Chondrocyte (in vitro differentiated cells): ENCODE results near the gene ATF7. TPM values are rescaled to one million over a fixed set of nuclear protein-coding genes. Genes with fewer than 3 reads are reported as not detected.
"Not testable (repeated sequence)": the region's sequence is repeated elsewhere in the genome, so short reads cannot be mapped to it uniquely, and the experiment has no call there.

Experiments
- DNase-seq: peaks from one replicate; pipeline ENCODE4 v3.0.0; 2021; ENCODE audit warnings: mixed read lengths, low spot score
- H3K27ac Mint-ChIP-seq: one replicate; pipeline ENCODE4 v1.8.0; 2021; ENCODE audit warnings: mild to moderate bottlenecking, moderate library complexity, mixed read lengths; ENCODE audit not compliant: unreplicated experiment
- H3K27me3 Mint-ChIP-seq: 2 replicates; pipeline ENCODE4 v1.8.0; 2021; ENCODE audit warnings: low read depth, mixed read lengths
- H3K36me3 Mint-ChIP-seq: 2 replicates; pipeline ENCODE4 v1.8.0; 2021; ENCODE audit warnings: low read depth, mixed read lengths
- H3K4me1 Mint-ChIP-seq: 2 replicates; pipeline ENCODE4 v1.8.0; 2021; ENCODE audit warnings: low read depth, mild to moderate bottlenecking, mixed read lengths
- H3K4me3 Mint-ChIP-seq: one replicate; pipeline ENCODE4 v1.8.0; 2021; ENCODE audit warnings: mild to moderate bottlenecking, moderate library complexity, mixed read lengths; ENCODE audit not compliant: unreplicated experiment
- H3K9me3 Mint-ChIP-seq: 2 replicates; pipeline ENCODE4 v1.8.0; 2021; ENCODE audit warnings: low read depth, mixed read lengths
- total RNA-seq: library from RNA; stranded (reverse); gene quantifications from 3 replicates; pipeline ENCODE4 v1.2.1, GENCODE V29; 2021
- TF ChIP-seq, protein P1 (sequence below): fragments of 200-600 bp; sonication (generic); IDR thresholded peaks from 2 replicates; pipeline ENCODE4 v1.5.0; 2021; ENCODE audit warnings: antibody characterized with exemption, mild to moderate bottlenecking, moderate library complexity

The ATF7 gene
- total RNA-seq, 1 donor from 2014 or later: 44.4 TPM

- no peak for DNase-seq
- no peak overlapping the region for H3K4me3 Mint-ChIP-seq
- TF ChIP-seq, protein P1, sequence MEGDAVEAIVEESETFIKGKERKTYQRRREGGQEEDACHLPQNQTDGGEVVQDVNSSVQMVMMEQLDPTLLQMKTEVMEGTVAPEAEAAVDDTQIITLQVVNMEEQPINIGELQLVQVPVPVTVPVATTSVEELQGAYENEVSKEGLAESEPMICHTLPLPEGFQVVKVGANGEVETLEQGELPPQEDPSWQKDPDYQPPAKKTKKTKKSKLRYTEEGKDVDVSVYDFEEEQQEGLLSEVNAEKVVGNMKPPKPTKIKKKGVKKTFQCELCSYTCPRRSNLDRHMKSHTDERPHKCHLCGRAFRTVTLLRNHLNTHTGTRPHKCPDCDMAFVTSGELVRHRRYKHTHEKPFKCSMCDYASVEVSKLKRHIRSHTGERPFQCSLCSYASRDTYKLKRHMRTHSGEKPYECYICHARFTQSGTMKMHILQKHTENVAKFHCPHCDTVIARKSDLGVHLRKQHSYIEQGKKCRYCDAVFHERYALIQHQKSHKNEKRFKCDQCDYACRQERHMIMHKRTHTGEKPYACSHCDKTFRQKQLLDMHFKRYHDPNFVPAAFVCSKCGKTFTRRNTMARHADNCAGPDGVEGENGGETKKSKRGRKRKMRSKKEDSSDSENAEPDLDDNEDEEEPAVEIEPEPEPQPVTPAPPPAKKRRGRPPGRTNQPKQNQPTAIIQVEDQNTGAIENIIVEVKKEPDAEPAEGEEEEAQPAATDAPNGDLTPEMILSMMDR: no peak
- H3K27me3 Mint-ChIP-seq: no peaks in the 10 kb centered on the region
- H3K9me3 Mint-ChIP-seq: no peaks in the 10 kb centered on the region
- H3K4me1 Mint-ChIP-seq: peaks cover 42% of the 10 kb centered on the region
- peak overlapping the region; percentile 22 for H3K27ac Mint-ChIP-seq
- peaks cover under 1% of the 10 kb centered on the region for H3K36me3 Mint-ChIP-seq
Measured at GRCh38 chr12:53657041-53657440, 30.9 kb upstream of the ATF7 start.

DNA sequence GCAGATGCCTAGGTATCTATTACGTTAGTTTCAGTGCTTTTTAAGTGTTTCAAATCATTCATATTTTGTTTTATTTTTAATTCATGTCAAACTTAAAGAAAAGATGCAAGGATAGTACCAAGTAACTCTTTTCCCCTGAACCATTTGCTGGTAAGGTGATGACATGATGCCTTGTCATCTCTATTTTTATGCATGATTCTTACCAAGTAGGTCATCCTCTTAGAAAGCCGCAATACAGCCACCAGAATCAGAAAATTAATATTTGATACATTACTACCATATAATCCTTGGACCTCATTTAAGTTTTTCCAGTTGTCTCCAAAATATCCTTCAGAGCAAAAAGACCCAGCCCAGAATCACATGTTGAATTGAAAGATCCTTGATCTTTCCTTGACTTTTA lies 27.4 kb upstream of the ATF7 start:
- TF ChIP-seq, protein P1: no peak
- Mint-ChIP-seq H3K27me3 (no peaks in the 10 kb centered on the region), H3K4me3 (no peak overlapping the region), H3K4me1 (peaks cover 20% of the 10 kb centered on the region), H3K9me3 (no peaks in the 10 kb centered on the region), H3K36me3 (no peaks in the 10 kb centered on the region), H3K27ac (no peak overlapping the region)
- DNase-seq: no peak

- Mint-ChIP-seq H3K27me3 (no peaks in the 10 kb centered on the region), H3K4me1 (peaks cover 15% of the 10 kb centered on the region), H3K36me3 (no peaks in the 10 kb centered on the region), H3K9me3 (no peaks in the 10 kb centered on the region), H3K4me3 (no peak overlapping the region), H3K27ac (peak overlapping the region; percentile 87)
- TF ChIP-seq, protein P1: no peak
- DNase-seq: no peak
Measured at GRCh38 chr12:53652366-53652765, 26.2 kb upstream of the ATF7 start.

DNA sequence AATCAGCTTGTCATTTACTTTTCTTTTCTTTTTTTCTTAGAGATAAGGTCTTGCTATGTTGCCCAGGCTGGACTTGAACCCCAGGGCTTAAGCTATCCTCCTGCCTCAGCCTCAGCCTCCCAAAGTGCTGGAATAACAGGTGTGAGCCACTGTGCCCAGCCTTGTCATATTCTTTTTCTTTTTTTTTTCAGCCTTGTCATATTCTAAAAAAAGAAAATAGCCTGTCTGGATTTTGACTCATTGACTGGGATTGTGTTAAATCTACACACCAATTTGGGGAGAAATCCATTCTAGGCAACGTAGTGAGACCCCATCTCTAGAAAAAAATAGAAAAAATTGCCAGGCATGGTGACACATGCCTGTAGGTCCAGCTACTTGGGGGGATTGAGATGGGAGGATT lies 25.6 kb upstream of the ATF7 start:
- peak overlapping the region; percentile 87 for H3K27ac Mint-ChIP-seq
- no peaks in the 10 kb centered on the region for H3K36me3 Mint-ChIP-seq
- TF ChIP-seq, protein P1: no peak
- DNase-seq: no peak
- H3K27me3 Mint-ChIP-seq: no peaks in the 10 kb centered on the region
- H3K4me3 Mint-ChIP-seq: no peak overlapping the region
- H3K4me1 Mint-ChIP-seq: peaks cover 15% of the 10 kb centered on the region
- no peaks in the 10 kb centered on the region for H3K9me3 Mint-ChIP-seq

DNA sequence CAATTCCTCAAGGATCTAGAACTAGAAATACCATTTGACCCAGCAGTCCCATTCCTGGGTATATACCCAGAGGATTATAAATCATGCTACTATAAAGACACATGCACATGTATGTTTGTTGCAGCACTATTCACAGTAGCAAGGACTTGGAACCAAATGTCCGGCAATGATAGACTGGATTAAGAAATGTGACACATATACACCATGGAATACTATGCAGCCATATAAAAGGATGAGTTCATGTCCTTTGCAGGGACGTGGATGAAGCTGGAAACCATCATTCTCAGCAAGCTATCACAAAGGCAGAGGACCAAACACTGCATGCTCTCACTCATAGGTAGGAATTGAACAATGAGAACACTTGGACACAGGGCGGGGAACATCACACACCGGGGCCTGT lies 20.1 kb upstream of the ATF7 start:
- not testable (repeated sequence) for H3K9me3 Mint-ChIP-seq, H3K27me3 Mint-ChIP-seq, H3K4me1 Mint-ChIP-seq, DNase-seq, H3K27ac Mint-ChIP-seq, H3K4me3 Mint-ChIP-seq, H3K36me3 Mint-ChIP-seq

DNA sequence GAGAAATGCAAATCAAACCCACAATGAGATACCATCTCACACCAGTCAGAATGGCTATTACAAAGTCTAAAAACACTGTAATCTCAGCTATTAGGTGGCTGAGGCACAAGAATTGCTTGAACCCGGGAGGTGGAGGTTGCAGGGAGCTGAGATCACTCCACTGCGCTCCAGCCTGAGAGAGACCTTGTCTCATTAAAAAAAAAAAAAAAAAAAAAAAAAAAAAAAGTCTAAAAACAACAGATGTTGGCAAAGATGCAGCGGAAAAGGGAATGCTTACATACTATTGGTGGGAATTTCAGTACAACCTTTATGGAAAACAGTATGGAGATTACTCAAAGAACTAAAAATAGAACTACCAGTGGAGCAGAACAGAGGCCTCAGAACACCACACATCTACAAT lies 19.0 kb upstream of the ATF7 start:
- TF ChIP-seq, protein P1: no peak
- no peaks in the 10 kb centered on the region for H3K36me3 Mint-ChIP-seq
- H3K4me3 Mint-ChIP-seq: no peak overlapping the region
- H3K9me3 Mint-ChIP-seq: peaks cover 2% of the 10 kb centered on the region
- DNase-seq: no peak
- peaks cover 8% of the 10 kb centered on the region for H3K4me1 Mint-ChIP-seq
- H3K27me3 Mint-ChIP-seq: no peaks in the 10 kb centered on the region
- H3K27ac Mint-ChIP-seq: no peak overlapping the region
